ENCODE data around the gene C3orf18. TPM values are rescaled to one million over a fixed set of nuclear protein-coding genes. Genes with fewer than 3 reads are reported as not detected.

C3orf18 gene
- total RNA-seq, 2 donors from 2014 or later, result 7.8 to 19.0 TPM

- Histone ChIP-seq H3K27ac (no peak overlapping the region), H3K36me3 (no peaks in the 10 kb centered on the region), H3K27me3 (replicated peaks; ENCODE audit: insufficient read depth) (no peaks in the 10 kb centered on the region), H3K4me3 (no peak overlapping the region), H3K4me1 (ENCODE audit: control insufficient read depth in 1 of 2, low read depth in 2 of 2) (peaks cover 3 to 26% of the 10 kb centered on the region in 2 donors), H3K9me3 (no peaks in the 10 kb centered on the region)
- ATAC-seq (ENCODE audit: insufficient number of reproducible peaks, low FRiP score, low read depth) (no peak), DNase-seq (ENCODE audit: low spot score) (no peak)
- TF ChIP-seq CTCF (IDR thresholded peaks at IDR 0.05), result no peak
Observed at GRCh38 chr3:50588759-50589433, 21.3 kb upstream of the C3orf18 start.

GRCh38 chr3:50587806-50588758, 20.5 kb upstream of the C3orf18 start:
- H3K36me3 ChIP-seq, result no peaks in the 10 kb centered on the region
- H3K9me3 ChIP-seq, result no peaks in the 10 kb centered on the region
- H3K4me3 ChIP-seq, result no peak overlapping the region
- H3K27me3 ChIP-seq (replicated peaks; ENCODE audit: insufficient read depth), result no peaks in the 10 kb centered on the region
- no peak overlapping the region for H3K27ac ChIP-seq
- ATAC-seq (ENCODE audit: insufficient number of reproducible peaks, low FRiP score, low read depth) (no peak), DNase-seq (ENCODE audit: low spot score) (no peak)
- TF ChIP-seq CTCF (IDR thresholded peaks at IDR 0.05), result no peak
- H3K4me1 ChIP-seq (ENCODE audit: control insufficient read depth in 1 of 2, low read depth in 2 of 2), result peaks cover 3 to 33% of the 10 kb centered on the region in 2 donors

GRCh38 chr3:50587373-50587772, 19.8 kb upstream of the C3orf18 start:
- Histone ChIP-seq H3K4me3 (no peak overlapping the region), H3K9me3 (no peaks in the 10 kb centered on the region), H3K4me1 (ENCODE audit: control insufficient read depth in 1 of 2, low read depth in 2 of 2) (peaks cover 4 to 33% of the 10 kb centered on the region in 2 donors), H3K27ac (no peak overlapping the region), H3K27me3 (replicated peaks; ENCODE audit: insufficient read depth) (no peaks in the 10 kb centered on the region), H3K36me3 (no peaks in the 10 kb centered on the region)
- no peak for TF ChIP-seq CTCF (IDR thresholded peaks at IDR 0.05)
- DNase-seq (ENCODE audit: low spot score) (no peak), ATAC-seq (ENCODE audit: insufficient number of reproducible peaks, low FRiP score, low read depth) (no peak)

- no peaks in the 10 kb centered on the region for H3K36me3 ChIP-seq
- ATAC-seq (ENCODE audit: insufficient number of reproducible peaks, low FRiP score, low read depth), result no peak
- DNase-seq (ENCODE audit: low spot score), result no peak
- H3K27ac ChIP-seq, result no peak overlapping the region
- H3K27me3 ChIP-seq (replicated peaks; ENCODE audit: insufficient read depth), result no peaks in the 10 kb centered on the region
- H3K4me1 ChIP-seq (ENCODE audit: control insufficient read depth in 1 of 2, low read depth in 2 of 2), result peaks cover 9 to 40% of the 10 kb centered on the region in 2 donors
- no peak for TF ChIP-seq CTCF (IDR thresholded peaks at IDR 0.05)
- no peaks in the 10 kb centered on the region for H3K9me3 ChIP-seq
- no peak overlapping the region for H3K4me3 ChIP-seq
Observed at GRCh38 chr3:50586763-50587070, 19.2 kb upstream of the C3orf18 start.

Measured in thoracic aorta (tissue), 2 donors.